Measurements from ENCODE around the gene USP38.

Gene USP38

GRCh38 chr4:143270256-143270838 is 85.6 kb downstream of the USP38 start:
- DNase-seq (ENCODE audit: low read depth): no peak
